SJCRH30 (cell line): ENCODE results near the gene OSBP. TPM values are rescaled to one million over a fixed set of nuclear protein-coding genes. Genes with fewer than 3 reads are reported as not detected.

Experiments used
- DNase-seq, 2 experiments: peaks; one replicate each; pipeline ENCODE4 v3.0.0-alpha.2; 2015 to 2020
- H3K27ac ChIP-seq: fragments of 250-450 bp; sonication (Bioruptor Pico); 2 replicates; pipeline ENCODE4 v1.5.1; 2020; ENCODE audit warnings: mild to moderate bottlenecking, moderate library complexity
- H3K27me3 ChIP-seq: fragments of 250-450 bp; sonication (Bioruptor Pico); 2 replicates; pipeline ENCODE4 v1.5.1; 2020; ENCODE audit warnings: mild to moderate bottlenecking, moderate library complexity
- H3K36me3 ChIP-seq: fragments of 250-450 bp; sonication (Bioruptor Pico); 2 replicates; pipeline ENCODE4 v1.5.1; 2020; ENCODE audit warnings: mild to moderate bottlenecking, moderate library complexity
- H3K4me1 ChIP-seq: fragments of 250-450 bp; sonication (Bioruptor Pico); 2 replicates; pipeline ENCODE4 v1.5.1; 2020; ENCODE audit warnings: mild to moderate bottlenecking, moderate library complexity
- H3K4me3 ChIP-seq: fragments of 250-450 bp; sonication (Bioruptor Pico); 2 replicates; pipeline ENCODE4 v1.5.1; 2020; ENCODE audit warnings: mild to moderate bottlenecking, moderate library complexity
- H3K9me3 ChIP-seq: fragments of 250-450 bp; sonication (Bioruptor Pico); replicated peaks from 2 replicates; pipeline ENCODE4 v1.5.1; 2020; ENCODE audit warnings: mild to moderate bottlenecking, moderate library complexity
- total RNA-seq: library from RNA; depleted of rRNA; stranded (reverse); fragments of >200 nt; shearing (Covaris generic); gene quantifications from 2 replicates; pipeline ENCODE4 v1.2.3, GENCODE V29; 2014

The OSBP gene
- total RNA-seq, 1 experiment from 2014 or later: 20.0 TPM

- DNase-seq: peak in 1 of 2 experiments; percentile 6
- H3K9me3 ChIP-seq: no peaks in the 10 kb centered on the region
Measured at GRCh38 chr11:59615120-59615636, 396 bp downstream of the OSBP start.

GRCh38 chr11:59614277-59615119 lies 1.1 kb downstream of the OSBP start:
- Histone ChIP-seq H3K4me3 (peak overlapping the region; percentile 83), H3K27me3 (no peaks in the 10 kb centered on the region), H3K9me3 (no peaks in the 10 kb centered on the region), H3K27ac (no peak overlapping the region), H3K36me3 (peaks cover 10% of the 10 kb centered on the region; the same call in 1 of the 2 replicates), H3K4me1 (peaks cover 9% of the 10 kb centered on the region; the same call in 1 of the 2 replicates)
- DNase-seq: peak in 1 of 2 experiments; percentile 15

More at GRCh38 chr11:59615120-59615636, 396 bp downstream of the OSBP start:
- Histone ChIP-seq H3K27me3 (no peaks in the 10 kb centered on the region), H3K36me3 (peaks cover 3% of the 10 kb centered on the region; the same call in 1 of the 2 replicates), H3K4me1 (peaks cover 9% of the 10 kb centered on the region; the same call in 1 of the 2 replicates), H3K27ac (peak overlapping the region; percentile 29; the same call in 1 of the 2 replicates), H3K4me3 (peak overlapping the region; percentile 83)

- no peak overlapping the region for H3K4me3 ChIP-seq
- DNase-seq: peak; percentile 12 to 60
- H3K4me1 ChIP-seq: peaks cover 9% of the 10 kb centered on the region; the same call in 1 of the 2 replicates
- H3K36me3 ChIP-seq: peaks cover 19% of the 10 kb centered on the region; the same call in 1 of the 2 replicates
- H3K27me3 ChIP-seq: no peaks in the 10 kb centered on the region
- no peaks in the 10 kb centered on the region for H3K9me3 ChIP-seq
- H3K27ac ChIP-seq: no peak overlapping the region
Measured at GRCh38 chr11:59611570-59612565, 3.7 kb downstream of the OSBP start.

- Histone ChIP-seq H3K9me3 (no peaks in the 10 kb centered on the region), H3K27me3 (no peaks in the 10 kb centered on the region), H3K4me3 (no peak overlapping the region), H3K4me1 (peaks cover 9% of the 10 kb centered on the region; the same call in 1 of the 2 replicates), H3K36me3 (peaks cover 34% of the 10 kb centered on the region), H3K27ac (no peak overlapping the region)
- DNase-seq: no peak
Measured at GRCh38 chr11:59610289-59610688, 5.3 kb downstream of the OSBP start.

GRCh38 chr11:59607703-59608454 lies 7.7 kb downstream of the OSBP start:
- Histone ChIP-seq H3K27me3 (no peaks in the 10 kb centered on the region), H3K4me3 (no peak overlapping the region), H3K36me3 (peaks cover 40% of the 10 kb centered on the region), H3K9me3 (no peaks in the 10 kb centered on the region), H3K27ac (no peak overlapping the region), H3K4me1 (peaks cover 5% of the 10 kb centered on the region; the same call in 1 of the 2 replicates)
- DNase-seq: no peak

- no peak overlapping the region for H3K27ac ChIP-seq
- H3K27me3 ChIP-seq: no peaks in the 10 kb centered on the region
- DNase-seq: no peak
- H3K9me3 ChIP-seq: no peaks in the 10 kb centered on the region
- no peaks in the 10 kb centered on the region for H3K4me1 ChIP-seq
- H3K4me3 ChIP-seq: no peak overlapping the region
- peaks cover 52% of the 10 kb centered on the region for H3K36me3 ChIP-seq
Measured at GRCh38 chr11:59602432-59602831, 13.1 kb downstream of the OSBP start.

- no peaks in the 10 kb centered on the region for H3K27me3 ChIP-seq
- no peak overlapping the region for H3K27ac ChIP-seq
- H3K4me1 ChIP-seq: no peaks in the 10 kb centered on the region
- H3K36me3 ChIP-seq: peaks cover 52% of the 10 kb centered on the region
- DNase-seq: no peak
- no peak overlapping the region for H3K4me3 ChIP-seq
- H3K9me3 ChIP-seq: no peaks in the 10 kb centered on the region
Measured at GRCh38 chr11:59601788-59602187, 13.8 kb downstream of the OSBP start.

- H3K36me3 ChIP-seq: peaks cover 44% of the 10 kb centered on the region
Measured at GRCh38 chr11:59600636-59601035, 14.9 kb downstream of the OSBP start.

GRCh38 chr11:59600234-59600633 lies 15.3 kb downstream of the OSBP start:
- Histone ChIP-seq H3K9me3 (no peaks in the 10 kb centered on the region), H3K27ac (no peak overlapping the region), H3K4me1 (no peaks in the 10 kb centered on the region), H3K27me3 (no peaks in the 10 kb centered on the region), H3K4me3 (no peak overlapping the region), H3K36me3 (peaks cover 41% of the 10 kb centered on the region)
- DNase-seq: no peak

More at GRCh38 chr11:59600636-59601035, 14.9 kb downstream of the OSBP start:
- H3K27ac ChIP-seq: no peak overlapping the region
- no peak for DNase-seq
- H3K9me3 ChIP-seq: no peaks in the 10 kb centered on the region
- H3K4me1 ChIP-seq: no peaks in the 10 kb centered on the region
- no peak overlapping the region for H3K4me3 ChIP-seq
- H3K27me3 ChIP-seq: no peaks in the 10 kb centered on the region

- H3K36me3 ChIP-seq: peaks cover 38% of the 10 kb centered on the region
- no peaks in the 10 kb centered on the region for H3K9me3 ChIP-seq
- H3K27ac ChIP-seq: no peak overlapping the region
- H3K4me3 ChIP-seq: no peak overlapping the region
- no peak for DNase-seq
- H3K4me1 ChIP-seq: no peaks in the 10 kb centered on the region
- no peaks in the 10 kb centered on the region for H3K27me3 ChIP-seq
Measured at GRCh38 chr11:59598961-59599360, 16.6 kb downstream of the OSBP start.

- H3K27me3 ChIP-seq: no peaks in the 10 kb centered on the region
- no peak overlapping the region for H3K27ac ChIP-seq
- DNase-seq: no peak
- peaks cover 45% of the 10 kb centered on the region for H3K36me3 ChIP-seq
- H3K4me3 ChIP-seq: no peak overlapping the region
- H3K4me1 ChIP-seq: no peaks in the 10 kb centered on the region
- no peaks in the 10 kb centered on the region; the same call in 1 of the 2 replicates for H3K9me3 ChIP-seq
Measured at GRCh38 chr11:59584294-59584693, 31.3 kb downstream of the OSBP start.

GRCh38 chr11:59582006-59582405 lies 33.6 kb downstream of the OSBP start:
- no peak overlapping the region for H3K27ac ChIP-seq
- no peaks in the 10 kb centered on the region for H3K27me3 ChIP-seq
- DNase-seq: no peak
- H3K4me1 ChIP-seq: no peaks in the 10 kb centered on the region
- H3K4me3 ChIP-seq: no peak overlapping the region
- H3K9me3 ChIP-seq: no peaks in the 10 kb centered on the region; the same call in 1 of the 2 replicates
- H3K36me3 ChIP-seq: peaks cover 43% of the 10 kb centered on the region

- Histone ChIP-seq H3K36me3 (peaks cover 37% of the 10 kb centered on the region), H3K27me3 (no peaks in the 10 kb centered on the region), H3K4me3 (no peak overlapping the region), H3K27ac (no peak overlapping the region), H3K9me3 (no peaks in the 10 kb centered on the region), H3K4me1 (no peaks in the 10 kb centered on the region)
- DNase-seq: no peak
Measured at GRCh38 chr11:59578369-59578768, 37.2 kb downstream of the OSBP start.

- H3K27me3 ChIP-seq: no peaks in the 10 kb centered on the region
- no peak for DNase-seq
- H3K4me1 ChIP-seq: no peaks in the 10 kb centered on the region
- no peak overlapping the region for H3K4me3 ChIP-seq
- H3K27ac ChIP-seq: no peak overlapping the region
- H3K36me3 ChIP-seq: peaks cover 20% of the 10 kb centered on the region
- H3K9me3 ChIP-seq: no peaks in the 10 kb centered on the region
Measured at GRCh38 chr11:59575505-59575904, 40.1 kb downstream of the OSBP start.
